Neuronal stem cell (in vitro differentiated cells): ENCODE measurements around the gene KRT8.

Experiments used
- DNase-seq: peaks from one replicate; pipeline ENCODE4 v3.0.0-alpha.2; 2013; ENCODE audit warnings: low spot score
- H2AFZ ChIP-seq: one replicate; pipeline ENCODE4 v1.6.1; 2013; ENCODE audit warnings: mild to moderate bottlenecking, low read length, inconsistent platforms
- H2AK5ac ChIP-seq: 2 replicates; pipeline ENCODE4 v1.6.1; 2013; ENCODE audit warnings: low read depth, mild to moderate bottlenecking, inconsistent platforms, low read length, moderate library complexity, mixed read lengths
- H2BK120ac ChIP-seq: 2 replicates; pipeline ENCODE4 v1.6.1; 2013; ENCODE audit warnings: low read depth, mild to moderate bottlenecking, inconsistent platforms, low read length, moderate library complexity, mixed read lengths
- H2BK12ac ChIP-seq: one replicate; pipeline ENCODE4 v1.6.1; 2013; ENCODE audit warnings: low read length, inconsistent platforms
- H2BK15ac ChIP-seq: 2 replicates; pipeline ENCODE4 v1.6.1; 2013; ENCODE audit warnings: mild to moderate bottlenecking, low read length, inconsistent platforms, mixed read lengths
- H2BK5ac ChIP-seq: one replicate; pipeline ENCODE4 v1.6.1; 2013; ENCODE audit warnings: inconsistent platforms, mild to moderate bottlenecking, low read length, moderate library complexity
- H3K14ac ChIP-seq: one replicate; pipeline ENCODE4 v1.6.1; 2013; ENCODE audit warnings: low read length, inconsistent platforms
- H3K18ac ChIP-seq: 2 replicates; pipeline ENCODE4 v1.6.1; 2013; ENCODE audit warnings: low read length, inconsistent platforms
- H3K23ac ChIP-seq: 2 replicates; pipeline ENCODE4 v1.6.1; 2013; ENCODE audit warnings: low read depth, mild to moderate bottlenecking, mixed read lengths, low read length, inconsistent platforms; ENCODE audit not compliant: poor library complexity
- H3K27ac ChIP-seq: replicated peaks from 3 replicates; pipeline ENCODE4 v1.5.1; 2013; ENCODE audit warnings: low read length, inconsistent platforms
- H3K27me3 ChIP-seq, 3 experiments: 2 replicates each; pipeline ENCODE4 v1.6.1; 2013; ENCODE audit warnings: low read length in 3 of 3, mild to moderate bottlenecking in 2 of 3, inconsistent platforms in 1 of 3, low read depth in 1 of 3, mixed read lengths in 1 of 3, moderate library complexity in 1 of 3; ENCODE audit not compliant: control insufficient read depth in 3 of 3, insufficient read depth in 3 of 3
- H3K36me3 ChIP-seq, 2 donors: replicated peaks in 1 of 2; 2 replicates each; pipeline ENCODE4 v1.6.1; 2013; ENCODE audit warnings: low read length in 2 of 2; ENCODE audit not compliant: control insufficient read depth in 2 of 2, insufficient read depth in 2 of 2
- H3K4ac ChIP-seq: 2 replicates; pipeline ENCODE4 v1.6.1; 2013; ENCODE audit warnings: inconsistent platforms, mild to moderate bottlenecking, low read length, moderate library complexity
- H3K4me1 ChIP-seq, 2 donors: 1 replicate in 1 of 2; 2 replicates in 1 of 2; pipeline ENCODE4 v1.6.1; 2013; ENCODE audit warnings: low read length in 2 of 2, low read depth in 1 of 2; ENCODE audit not compliant: control insufficient read depth in 2 of 2, insufficient read depth in 1 of 2
- H3K4me2 ChIP-seq: one replicate; pipeline ENCODE4 v1.6.1; 2013; ENCODE audit warnings: mild to moderate bottlenecking, low read length, inconsistent platforms; ENCODE audit not compliant: insufficient read depth, poor library complexity, severe bottlenecking
- H3K4me3 ChIP-seq, 2 donors: 2 replicates each; pipeline ENCODE4 v1.5.1; 2013; ENCODE audit warnings: low read length in 2 of 2, mild to moderate bottlenecking in 2 of 2, inconsistent platforms in 1 of 2, moderate library complexity in 1 of 2
- H3K79me1 ChIP-seq: one replicate; pipeline ENCODE4 v1.6.1; 2013; ENCODE audit warnings: low read depth, mild to moderate bottlenecking, inconsistent platforms, low read length, moderate library complexity
- H3K9ac ChIP-seq: one replicate; pipeline ENCODE4 v1.6.1; 2013; ENCODE audit warnings: mild to moderate bottlenecking, low read depth, low read length, inconsistent platforms; ENCODE audit not compliant: poor library complexity
- H3K9me3 ChIP-seq, 2 donors: replicated peaks in 1 of 2; 2 replicates each; pipeline versions ENCODE3 to v1.6.1; 2013; ENCODE audit warnings: low read length in 2 of 2, mild to moderate bottlenecking in 2 of 2, inconsistent platforms in 1 of 2, low read depth in 1 of 2, mixed read lengths in 1 of 2, moderate library complexity in 1 of 2; ENCODE audit not compliant: control insufficient read depth in 2 of 2, insufficient read depth in 1 of 2
- H4K8ac ChIP-seq: one replicate; pipeline ENCODE4 v1.6.1; 2013; ENCODE audit warnings: low read depth, mild to moderate bottlenecking, inconsistent platforms, low read length, moderate library complexity
- H4K91ac ChIP-seq: one replicate; pipeline ENCODE4 v1.6.1; 2013; ENCODE audit warnings: low read length, low read depth, mild to moderate bottlenecking, inconsistent platforms; ENCODE audit not compliant: poor library complexity
- WGBS, 2 donors: extraction: QIAGEN DNeasy Blood & Tissue Kit; methylation state at CpG; one replicate each; pipeline ENCODE4 v1.1.7; 2013; ENCODE audit warnings: missing lambda C conversion rate in 2 of 2, mixed read lengths in 1 of 2; ENCODE audit not compliant: insufficient read length in 2 of 2, insufficient replicate concordance in 1 of 2; ENCODE audit errors: extremely low coverage in 2 of 2; 5-methylcytosine and 5-hydroxymethylcytosine counted together

Gene KRT8

DNA sequence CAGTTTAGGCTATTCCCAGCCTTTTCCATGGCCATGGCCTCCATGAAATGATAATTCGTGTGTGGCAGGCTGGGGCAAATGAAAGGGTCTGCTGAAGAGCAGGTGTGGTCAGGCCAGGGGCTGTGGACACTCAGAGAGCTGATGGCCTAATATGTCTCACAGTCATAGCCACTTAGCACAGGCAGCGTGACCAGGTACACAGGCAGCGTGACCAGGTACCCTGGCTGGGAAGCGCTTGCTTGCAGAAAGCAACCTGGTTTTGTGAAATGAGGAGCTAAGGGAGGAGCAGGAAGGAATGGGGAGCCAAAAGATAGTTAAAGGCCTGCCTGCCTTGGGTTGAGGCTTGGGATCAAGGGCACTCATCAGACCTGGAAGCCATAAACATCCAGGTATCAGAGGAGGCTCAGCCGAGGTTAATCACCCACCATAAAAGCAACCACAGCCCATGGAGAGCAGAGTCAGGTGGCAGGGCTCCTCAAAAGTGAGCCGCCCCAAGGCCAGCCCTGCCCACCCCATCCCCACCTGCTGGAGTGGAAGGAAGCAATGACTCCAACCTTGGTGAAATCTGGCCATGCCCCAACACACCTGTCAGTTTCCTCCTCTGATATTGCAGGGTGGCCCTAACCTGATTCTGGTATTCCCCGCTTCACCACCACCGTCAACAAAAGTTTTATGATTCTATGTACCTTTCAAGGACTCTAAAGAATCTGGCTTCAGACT lies 8.0 kb upstream of the KRT8 start:
- Histone ChIP-seq H2BK12ac (no peak overlapping the region), H4K91ac (peak overlapping the region; percentile 34), H3K79me1 (no peaks in the 10 kb centered on the region), H3K23ac (peak overlapping the region; percentile 39), H3K4me3 (no peak overlapping the region), H4K8ac (no peak overlapping the region), H2AFZ (no peak overlapping the region), H3K4me2 (no peak overlapping the region), H3K27me3 (no peaks in the 10 kb centered on the region), H3K9me3 (no peaks in the 10 kb centered on the region), H3K4ac (no peak overlapping the region), H2BK15ac (peak overlapping the region; percentile 59), H3K27ac (no peak overlapping the region), H2BK5ac (peak overlapping the region; percentile 27), H3K4me1 (peaks cover 0 to 1% of the 10 kb centered on the region in 2 donors), H2BK120ac (no peak overlapping the region), H3K9ac (peak overlapping the region; percentile 51), H3K14ac (no peak overlapping the region), H3K36me3 (no peaks in the 10 kb centered on the region), H3K18ac (peak overlapping the region; percentile 54), H2AK5ac (peak overlapping the region; percentile 25)
- no peak for DNase-seq
- no CpG with 5 or more reads among the region's 8 CpGs for WGBS, 2 donors

GRCh38 chr12:52910248-52910883 lies 5.5 kb upstream of the KRT8 start:
- no peak overlapping the region for H2AK5ac ChIP-seq
- H3K9ac ChIP-seq: no peak overlapping the region
- no peak overlapping the region for H4K91ac ChIP-seq
- H3K14ac ChIP-seq: no peak overlapping the region
- no peaks in the 10 kb centered on the region for H3K27me3 ChIP-seq
- H3K4ac ChIP-seq: no peak overlapping the region
- no peak overlapping the region for H2BK5ac ChIP-seq
- H2BK15ac ChIP-seq: no peak overlapping the region
- no peak overlapping the region for H4K8ac ChIP-seq
- no peak for DNase-seq
- H3K9me3 ChIP-seq: no peaks in the 10 kb centered on the region
- no peak overlapping the region for H3K4me3 ChIP-seq
- H2BK12ac ChIP-seq: no peak overlapping the region
- no CpG with 5 or more reads among the region's 10 CpGs for WGBS, 2 donors
- H2BK120ac ChIP-seq: no peak overlapping the region
- H3K18ac ChIP-seq: no peak overlapping the region
- H3K23ac ChIP-seq: no peak overlapping the region
- H2AFZ ChIP-seq: no peak overlapping the region
- H3K4me1 ChIP-seq: peaks cover 2 to 5% of the 10 kb centered on the region in 2 donors
- no peak overlapping the region for H3K4me2 ChIP-seq
- H3K27ac ChIP-seq: no peak overlapping the region
- no peaks in the 10 kb centered on the region for H3K36me3 ChIP-seq
- H3K79me1 ChIP-seq: no peaks in the 10 kb centered on the region

DNA sequence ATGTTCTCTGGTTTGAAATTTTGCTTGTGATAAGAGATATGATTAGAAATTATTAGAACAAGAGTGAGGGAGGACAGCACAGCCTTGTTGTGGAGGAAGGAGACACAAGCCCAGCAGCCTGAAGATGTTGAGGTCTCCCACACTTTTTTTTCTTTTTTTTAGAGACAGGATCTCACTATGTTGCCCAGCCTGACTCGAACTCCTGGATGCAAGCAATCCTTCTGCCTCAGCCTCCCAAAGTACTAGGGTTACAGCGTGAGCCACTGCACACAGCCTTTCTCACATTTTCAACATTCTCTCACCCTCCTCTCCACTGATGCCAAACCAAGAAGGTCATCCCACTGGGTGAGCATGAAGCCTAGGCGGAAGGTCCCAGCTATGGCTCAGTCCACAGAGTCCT lies 4.9 kb upstream of the KRT8 start:
- Histone ChIP-seq H3K23ac (no peak overlapping the region), H3K27ac (no peak overlapping the region), H2AFZ (no peak overlapping the region), H3K4me1 (peaks cover 2 to 7% of the 10 kb centered on the region in 2 donors), H2AK5ac (no peak overlapping the region), H3K79me1 (no peaks in the 10 kb centered on the region), H3K18ac (no peak overlapping the region), H2BK12ac (no peak overlapping the region), H3K9me3 (no peaks in the 10 kb centered on the region), H3K4me3 (no peak overlapping the region), H3K36me3 (no peaks in the 10 kb centered on the region), H2BK15ac (no peak overlapping the region), H3K27me3 (peaks cover 0 to 2% (median 0%) of the 10 kb centered on the region in 3 experiments), H3K14ac (no peak overlapping the region), H3K4ac (no peak overlapping the region), H3K9ac (peak overlapping the region; percentile 34), H2BK120ac (no peak overlapping the region), H4K8ac (no peak overlapping the region), H2BK5ac (no peak overlapping the region), H4K91ac (no peak overlapping the region), H3K4me2 (no peak overlapping the region)
- no CpG with 5 or more reads among the region's 3 CpGs for WGBS, 2 donors
- no peak for DNase-seq

- Histone ChIP-seq H3K9me3 (no peaks in the 10 kb centered on the region), H4K8ac (no peak overlapping the region), H4K91ac (no peak overlapping the region), H3K4ac (no peak overlapping the region), H3K4me3 (no peak overlapping the region), H3K4me1 (peaks cover 2 to 7% of the 10 kb centered on the region in 2 donors), H3K27ac (no peak overlapping the region), H2BK12ac (no peak overlapping the region), H3K4me2 (no peak overlapping the region), H2BK120ac (no peak overlapping the region), H2BK15ac (no peak overlapping the region), H2BK5ac (no peak overlapping the region), H3K9ac (no peak overlapping the region), H3K79me1 (no peaks in the 10 kb centered on the region), H2AK5ac (no peak overlapping the region), H3K27me3 (peaks cover 0 to 6% (median 0%) of the 10 kb centered on the region in 3 experiments), H3K18ac (no peak overlapping the region), H2AFZ (no peak overlapping the region), H3K36me3 (no peaks in the 10 kb centered on the region), H3K14ac (no peak overlapping the region), H3K23ac (no peak overlapping the region)
- DNase-seq: no peak
- no CpG with 5 or more reads among the region's 2 CpGs for WGBS, 2 donors
Observed at GRCh38 chr12:52909331-52909730, 4.5 kb upstream of the KRT8 start.
